ENCODE results near the gene EP400.

Gene EP400

DNA sequence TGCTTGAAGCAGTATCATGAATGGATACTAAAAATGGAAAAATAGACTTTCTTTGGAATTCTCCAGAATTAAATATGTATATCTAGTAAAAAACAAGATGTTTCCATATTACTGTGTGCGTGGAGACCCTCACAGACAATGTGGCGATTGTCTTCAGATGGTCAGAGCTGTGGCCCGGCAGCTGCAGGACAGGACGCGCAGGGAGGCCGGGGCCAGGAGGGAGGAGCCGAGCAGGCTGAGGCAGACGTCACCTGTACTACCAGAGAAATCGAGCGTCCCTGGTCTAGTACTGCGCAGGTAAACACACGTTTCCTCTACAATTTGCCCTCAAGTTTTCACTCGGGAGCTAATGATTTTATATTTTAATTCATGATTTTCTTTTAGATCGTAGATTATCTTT is 171.5 kb downstream of the EP400 start:
- DNase-seq (ENCODE audit: low spot score): no peak

DNA sequence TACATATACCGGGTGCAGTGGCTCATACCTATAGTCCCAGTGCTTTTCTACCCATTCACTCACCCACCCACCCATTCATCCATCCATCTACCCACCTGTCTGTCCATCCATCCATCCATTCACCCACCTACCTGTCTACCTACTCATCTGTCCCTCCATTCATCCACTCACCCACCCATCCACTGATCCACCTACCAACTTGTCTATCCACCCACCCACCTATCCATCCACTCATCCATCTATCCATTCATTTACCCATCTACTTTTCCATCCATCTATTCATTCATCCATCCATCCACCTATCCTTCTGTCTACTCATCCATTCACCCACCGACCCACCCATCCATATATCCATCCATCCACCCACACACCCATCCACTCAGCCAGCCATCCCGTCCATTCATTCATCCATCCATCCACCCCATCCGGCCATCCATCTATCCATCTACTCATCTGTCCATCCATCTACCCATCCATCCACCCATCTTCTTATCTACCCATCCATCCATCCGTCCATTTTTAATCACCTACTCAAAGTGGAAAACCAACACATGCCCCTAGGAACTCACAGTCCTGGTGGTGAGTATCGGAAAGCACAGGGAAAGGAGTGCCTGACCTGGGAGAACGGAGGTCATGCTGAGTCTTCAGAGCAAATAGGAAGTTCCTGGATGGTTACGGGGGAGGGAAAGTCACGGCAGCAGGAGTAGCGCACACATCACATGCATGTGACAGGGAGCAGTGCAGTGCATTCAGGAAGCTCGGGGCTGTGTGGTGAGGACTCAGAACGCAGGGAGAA is 174.4 kb downstream of the EP400 start:
- DNase-seq (ENCODE audit: low spot score): no peak

- DNase-seq (ENCODE audit: low spot score): no peak
Observed at GRCh38 chr12:132124766-132125425, 175.2 kb downstream of the EP400 start.

GRCh38 chr12:132125736-132126135 is 176.0 kb downstream of the EP400 start:
- DNase-seq (ENCODE audit: low spot score): no peak

DNA sequence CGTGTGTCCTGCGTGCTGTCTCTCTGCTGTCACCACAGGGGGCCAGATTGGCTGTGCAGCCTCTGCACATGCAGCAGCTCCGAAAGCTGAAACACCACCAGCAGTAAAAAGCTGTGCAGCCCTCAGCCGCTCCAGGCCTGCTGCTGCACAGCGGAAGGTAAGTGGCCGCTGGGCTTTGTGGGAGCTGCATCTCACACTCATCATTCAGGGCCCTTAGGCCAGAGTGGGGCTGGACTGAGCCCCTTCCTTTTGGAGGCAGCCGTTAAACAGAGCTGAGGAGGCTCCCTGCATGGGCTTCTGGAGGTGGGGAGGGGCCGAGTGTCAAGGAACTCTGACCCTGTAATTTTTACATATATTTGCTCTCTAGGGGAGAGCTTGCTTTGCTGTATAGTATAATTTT is 177.3 kb downstream of the EP400 start:
- DNase-seq (ENCODE audit: low spot score): no peak

- no peak for DNase-seq (ENCODE audit: low spot score)
Observed at GRCh38 chr12:132129007-132129406, 179.3 kb downstream of the EP400 start.

DNA sequence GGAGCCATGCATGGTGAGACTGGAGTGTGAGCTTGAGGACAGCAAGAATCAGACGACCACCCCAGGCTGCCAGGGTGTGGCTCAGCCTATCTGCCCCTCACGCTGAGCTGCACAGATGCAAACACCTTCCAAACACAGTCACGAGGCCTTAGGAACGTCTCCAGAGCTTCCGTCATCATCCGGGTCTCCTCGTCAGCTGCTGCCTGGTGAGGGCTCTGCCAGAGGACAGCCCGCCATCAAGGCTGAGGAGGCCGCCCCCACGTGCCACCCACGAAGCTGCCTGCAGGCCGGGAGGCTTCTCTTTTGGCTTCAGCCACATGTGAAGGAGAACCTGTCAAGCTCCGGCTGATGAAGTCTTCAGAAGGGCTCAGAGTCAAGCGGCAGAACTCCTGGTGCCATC is 180.9 kb downstream of the EP400 start:
- DNase-seq (ENCODE audit: low spot score): no peak

All from cerebellar cortex (tissue), 1 donor.